ENCODE data around the gene TOM1L1.

TOM1L1 gene

DNA sequence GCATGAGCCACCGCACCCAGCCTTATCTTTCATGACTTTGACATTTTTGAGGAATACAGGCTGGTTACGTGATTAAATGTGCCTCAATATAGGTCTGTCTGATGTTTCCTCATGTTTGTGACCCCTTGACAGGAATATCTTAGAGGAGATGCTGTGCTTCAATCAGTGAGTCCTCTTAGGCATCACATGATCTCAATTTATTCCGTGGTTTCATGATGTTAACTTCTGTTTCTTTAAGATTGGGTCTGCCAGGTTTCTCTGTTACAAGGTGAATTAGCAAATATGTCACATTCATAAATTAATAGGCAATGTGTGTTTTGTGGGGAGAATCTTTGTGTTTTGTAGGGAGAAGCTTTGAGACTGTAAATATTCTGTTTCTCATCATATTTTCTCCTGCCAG lies 71.2 kb downstream of the TOM1L1 start:
- no peak for DNase-seq (ENCODE audit: low read depth)
- TF ChIP-seq CTCF (IDR thresholded peaks at IDR 0.05; ENCODE audit: low read length, missing control alignments): no peak
- H3K4me3 ChIP-seq (replicated peaks; ENCODE audit: low read depth, low read length): no peak overlapping the region

GRCh38 chr17:54972406-54973138 lies 71.9 kb downstream of the TOM1L1 start:
- H3K4me3 ChIP-seq (replicated peaks; ENCODE audit: low read depth, low read length): no peak overlapping the region
- no peak for DNase-seq (ENCODE audit: low read depth)
- TF ChIP-seq CTCF (IDR thresholded peaks at IDR 0.05; ENCODE audit: low read length, missing control alignments): no peak

- no peak for TF ChIP-seq CTCF (IDR thresholded peaks at IDR 0.05; ENCODE audit: low read length, missing control alignments)
- no peak for DNase-seq (ENCODE audit: low read depth)
- H3K4me3 ChIP-seq (replicated peaks; ENCODE audit: low read depth, low read length): no peak overlapping the region
These were observed 74.1 kb downstream of the TOM1L1 start for GRCh38 chr17:54974759-54975158.

GRCh38 chr17:54976316-54976715 lies 75.7 kb downstream of the TOM1L1 start:
- no peak overlapping the region for H3K4me3 ChIP-seq (replicated peaks; ENCODE audit: low read depth, low read length)
- no peak for DNase-seq (ENCODE audit: low read depth)
- TF ChIP-seq CTCF (IDR thresholded peaks at IDR 0.05; ENCODE audit: low read length, missing control alignments): no peak

- no peak for DNase-seq (ENCODE audit: low read depth)
- no peak overlapping the region for H3K4me3 ChIP-seq (replicated peaks; ENCODE audit: low read depth, low read length)
- TF ChIP-seq CTCF (IDR thresholded peaks at IDR 0.05; ENCODE audit: low read length, missing control alignments): no peak
These were observed 77.1 kb downstream of the TOM1L1 start for GRCh38 chr17:54977744-54978143.

GRCh38 chr17:54979657-54980056 lies 79.0 kb downstream of the TOM1L1 start:
- no peak for TF ChIP-seq CTCF (IDR thresholded peaks at IDR 0.05; ENCODE audit: low read length, missing control alignments)
- no peak for DNase-seq (ENCODE audit: low read depth)
- H3K4me3 ChIP-seq (replicated peaks; ENCODE audit: low read depth, low read length): no peak overlapping the region

- H3K4me3 ChIP-seq (replicated peaks; ENCODE audit: low read depth, low read length): no peak overlapping the region
- no peak for TF ChIP-seq CTCF (IDR thresholded peaks at IDR 0.05; ENCODE audit: low read length, missing control alignments)
- no peak for DNase-seq (ENCODE audit: low read depth)
These were observed 79.7 kb downstream of the TOM1L1 start for GRCh38 chr17:54980375-54980774.

All from fibroblast of pulmonary artery (primary cell).